Stimulated activated memory B cell treated with anti-CD40 and anti-IgM and Interleukin-4, amounts not matched to agents 10 μg/mL and 1 μg/mL and 100 μg/mL, for 72 hours (primary cell): ENCODE results near the gene MSX2.
A peak's percentile ranks its signal among the peaks of the same experiment; 100 is the strongest.

Source experiments
- ATAC-seq: fragments of 150-1000 bp; cut with Tn5 transposase; 2 replicates; pipeline ENCODE4 v1.10.0; 2021
- H3K27ac Mint-ChIP-seq: one replicate; pipeline ENCODE4 v1.8.0; 2022; ENCODE audit warnings: mild to moderate bottlenecking, mixed read lengths
- H3K27me3 Mint-ChIP-seq: one replicate; pipeline ENCODE4 v1.8.0; 2022; ENCODE audit warnings: mixed read lengths
- H3K36me3 Mint-ChIP-seq: one replicate; pipeline ENCODE4 v1.8.0; 2022; ENCODE audit warnings: mixed read lengths
- H3K4me1 Mint-ChIP-seq: one replicate; pipeline ENCODE4 v1.8.0; 2022; ENCODE audit warnings: mixed read lengths
- H3K4me3 Mint-ChIP-seq: one replicate; pipeline ENCODE4 v1.8.0; 2022; ENCODE audit warnings: mild to moderate bottlenecking, moderate library complexity, mixed read lengths
- H3K9me3 Mint-ChIP-seq: one replicate; pipeline ENCODE4 v1.8.0; 2022; ENCODE audit warnings: mixed read lengths

Gene MSX2

DNA sequence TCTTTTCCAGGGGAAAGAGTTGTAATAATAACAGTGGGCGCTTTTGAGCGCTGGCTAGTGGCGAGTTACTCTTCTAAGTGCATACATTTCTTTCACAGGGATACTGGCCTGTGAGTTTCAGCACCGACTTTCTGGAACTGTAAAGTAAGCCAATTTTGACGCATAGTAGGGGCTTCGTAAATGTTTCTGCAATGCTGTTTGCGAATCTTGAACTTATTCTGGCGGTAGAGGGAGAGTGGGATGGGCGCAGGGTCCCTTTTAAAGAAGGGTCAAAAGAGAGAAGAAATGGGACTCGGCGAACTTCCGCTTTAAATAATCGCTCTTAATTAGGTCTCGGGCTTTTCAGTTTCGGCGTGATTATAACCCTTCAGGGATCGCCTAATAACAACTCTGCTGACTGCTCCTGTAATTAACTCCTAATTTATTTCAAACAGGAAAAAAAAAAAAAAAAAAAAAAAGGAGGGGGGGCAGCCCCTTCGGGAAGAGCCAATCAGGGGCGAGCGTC, 351 bp upstream of the MSX2 start:
- no peak overlapping the region for H3K27ac Mint-ChIP-seq
- no peak for ATAC-seq
- peaks cover 6% of the 10 kb centered on the region for H3K4me1 Mint-ChIP-seq
- H3K9me3 Mint-ChIP-seq: no peaks in the 10 kb centered on the region
- peak overlapping the region; percentile 29 for H3K4me3 Mint-ChIP-seq
- H3K27me3 Mint-ChIP-seq: peaks cover 92% of the 10 kb centered on the region
- H3K36me3 Mint-ChIP-seq: no peaks in the 10 kb centered on the region

DNA sequence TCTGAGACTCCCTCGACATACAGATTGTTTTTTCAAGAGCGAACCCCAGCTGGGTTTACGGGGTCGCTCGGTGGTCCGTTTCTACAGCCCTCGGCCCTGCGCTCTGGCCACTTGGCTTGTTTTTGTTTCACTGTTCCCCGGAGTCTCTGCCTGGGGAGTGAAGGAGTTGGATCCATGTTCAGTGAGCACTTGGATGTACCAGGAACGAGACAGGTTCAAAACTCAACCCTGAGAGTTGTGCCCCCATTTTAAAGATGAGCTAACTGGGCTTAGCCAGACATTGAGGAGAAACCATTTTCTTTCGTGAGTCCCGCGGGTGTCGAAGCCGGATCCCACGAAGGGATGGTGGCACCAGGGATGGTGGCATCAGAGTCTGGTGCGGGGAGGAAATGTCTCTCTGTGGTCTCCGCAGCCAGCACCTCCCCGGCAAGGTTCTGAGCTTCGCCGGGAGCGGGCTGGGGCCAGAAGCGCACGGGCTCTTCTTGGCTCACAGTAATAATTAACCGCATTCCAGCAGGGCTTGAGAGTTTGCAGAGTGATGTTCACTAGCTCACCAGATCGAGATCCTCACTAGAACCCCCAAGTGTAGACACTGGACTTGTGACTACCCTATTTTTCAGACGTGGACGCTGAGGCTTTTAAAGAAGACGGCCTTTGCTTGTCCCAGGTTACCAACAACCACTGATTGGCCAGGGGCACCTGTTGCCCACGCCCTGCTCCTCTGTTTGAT, 1.0 kb downstream of the MSX2 start:
- H3K9me3 Mint-ChIP-seq: no peaks in the 10 kb centered on the region
- no peak overlapping the region for H3K4me3 Mint-ChIP-seq
- H3K4me1 Mint-ChIP-seq: peaks cover 6% of the 10 kb centered on the region
- no peaks in the 10 kb centered on the region for H3K36me3 Mint-ChIP-seq
- ATAC-seq: no peak
- H3K27me3 Mint-ChIP-seq: peaks cover 87% of the 10 kb centered on the region
- H3K27ac Mint-ChIP-seq: no peak overlapping the region

DNA sequence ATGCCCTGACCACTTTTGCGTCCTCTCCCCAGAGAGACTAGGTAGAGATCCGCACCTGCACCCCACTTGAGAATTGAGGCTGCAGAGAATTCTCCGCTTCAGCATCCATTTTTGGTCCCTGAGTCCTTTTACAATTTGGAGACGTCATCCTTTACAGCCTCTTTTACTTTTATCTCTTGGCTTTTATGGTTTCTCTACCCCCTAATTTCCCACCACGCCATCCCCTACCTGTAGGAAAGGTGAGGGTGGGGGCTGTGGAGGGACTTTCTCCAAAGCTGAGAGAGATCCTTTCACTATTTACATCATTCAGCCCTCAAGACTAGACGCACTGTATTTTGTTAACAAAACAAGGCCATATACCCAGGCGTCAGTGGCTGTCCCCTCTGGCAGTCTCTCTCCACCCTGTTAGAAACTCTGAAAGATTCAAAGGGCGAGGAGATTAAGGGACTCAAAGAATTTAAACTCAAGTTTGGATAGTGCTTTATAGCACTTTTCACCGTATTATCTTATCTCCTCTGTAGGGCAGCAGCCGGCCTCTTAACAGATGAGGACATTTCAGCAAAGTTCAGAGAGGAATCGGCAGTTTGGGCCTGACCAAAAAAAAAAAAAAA, 1.7 kb downstream of the MSX2 start:
- peaks cover 84% of the 10 kb centered on the region for H3K27me3 Mint-ChIP-seq

DNA sequence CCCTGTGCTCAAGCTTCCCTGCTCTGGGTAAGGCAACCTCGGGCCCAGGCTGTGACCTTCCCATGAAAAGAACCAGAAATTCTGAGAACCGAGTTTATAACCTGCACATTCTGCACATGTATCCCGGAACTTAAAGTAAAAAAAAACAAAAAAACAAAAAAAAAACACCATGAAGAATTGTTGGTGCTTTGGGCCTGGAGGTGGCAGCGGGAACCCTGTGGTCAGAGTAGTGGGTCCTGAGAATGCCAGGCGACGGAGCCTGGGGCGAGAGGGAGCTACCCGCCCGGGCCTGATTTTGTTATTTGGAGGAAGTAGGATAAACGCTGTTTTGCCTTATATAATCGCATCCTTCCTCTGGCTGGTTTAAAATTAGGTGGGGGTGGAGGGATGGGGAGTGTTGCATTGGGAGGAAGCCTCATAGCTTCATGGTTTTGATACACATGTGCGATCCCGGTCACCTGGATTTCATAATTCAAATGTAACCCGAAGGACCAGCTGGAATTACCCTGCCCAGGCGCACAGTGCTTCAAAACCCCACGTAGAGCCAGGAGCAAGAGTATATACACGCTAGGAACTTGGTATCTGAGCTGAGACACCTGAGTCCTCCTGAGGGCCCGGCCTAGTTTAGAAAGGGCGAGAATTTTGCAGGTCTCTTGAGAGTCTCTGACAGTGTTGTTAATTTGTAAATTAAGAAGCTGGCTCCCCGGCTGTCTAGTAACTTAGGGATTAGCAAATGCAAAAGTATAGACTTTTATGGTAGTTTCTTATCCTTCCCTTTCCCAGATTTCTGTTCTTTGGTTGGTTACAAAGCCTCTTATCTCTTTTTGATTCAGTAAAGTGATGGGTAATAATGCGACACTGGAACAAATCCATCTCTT, 2.8 kb downstream of the MSX2 start:
- no peak overlapping the region for H3K27ac Mint-ChIP-seq
- peaks cover 6% of the 10 kb centered on the region for H3K4me1 Mint-ChIP-seq
- no peak overlapping the region for H3K4me3 Mint-ChIP-seq
- H3K27me3 Mint-ChIP-seq: peaks cover 77% of the 10 kb centered on the region
- no peak for ATAC-seq
- H3K9me3 Mint-ChIP-seq: no peaks in the 10 kb centered on the region
- no peaks in the 10 kb centered on the region for H3K36me3 Mint-ChIP-seq

More for the DNA sequence above, 1.7 kb downstream of the MSX2 start:
- Mint-ChIP-seq H3K36me3 (no peaks in the 10 kb centered on the region), H3K27ac (no peak overlapping the region), H3K9me3 (no peaks in the 10 kb centered on the region), H3K4me1 (peaks cover 6% of the 10 kb centered on the region), H3K4me3 (no peak overlapping the region)
- ATAC-seq: no peak

GRCh38 chr5:174727794-174728680, 3.7 kb downstream of the MSX2 start:
- ATAC-seq: no peak
- H3K9me3 Mint-ChIP-seq: no peaks in the 10 kb centered on the region
- H3K27ac Mint-ChIP-seq: no peak overlapping the region
- peaks cover 75% of the 10 kb centered on the region for H3K27me3 Mint-ChIP-seq
- H3K4me3 Mint-ChIP-seq: no peak overlapping the region
- peaks cover 6% of the 10 kb centered on the region for H3K4me1 Mint-ChIP-seq
- H3K36me3 Mint-ChIP-seq: no peaks in the 10 kb centered on the region

GRCh38 chr5:174729075-174729680, 4.8 kb downstream of the MSX2 start:
- Mint-ChIP-seq H3K4me1 (peaks cover under 1% of the 10 kb centered on the region), H3K36me3 (no peaks in the 10 kb centered on the region)

GRCh38 chr5:174731214-174732035, 7.0 kb downstream of the MSX2 start:
- H3K4me3 Mint-ChIP-seq: no peak overlapping the region
- ATAC-seq: no peak
- peaks cover 74% of the 10 kb centered on the region for H3K27me3 Mint-ChIP-seq
- H3K36me3 Mint-ChIP-seq: no peaks in the 10 kb centered on the region
- no peak overlapping the region for H3K27ac Mint-ChIP-seq
- H3K9me3 Mint-ChIP-seq: peaks cover 5% of the 10 kb centered on the region
- no peaks in the 10 kb centered on the region for H3K4me1 Mint-ChIP-seq

More at GRCh38 chr5:174729075-174729680, 4.8 kb downstream of the MSX2 start:
- peaks cover 72% of the 10 kb centered on the region for H3K27me3 Mint-ChIP-seq
- no peak for ATAC-seq
- H3K4me3 Mint-ChIP-seq: no peak overlapping the region
- no peak overlapping the region for H3K27ac Mint-ChIP-seq
- no peaks in the 10 kb centered on the region for H3K9me3 Mint-ChIP-seq

DNA sequence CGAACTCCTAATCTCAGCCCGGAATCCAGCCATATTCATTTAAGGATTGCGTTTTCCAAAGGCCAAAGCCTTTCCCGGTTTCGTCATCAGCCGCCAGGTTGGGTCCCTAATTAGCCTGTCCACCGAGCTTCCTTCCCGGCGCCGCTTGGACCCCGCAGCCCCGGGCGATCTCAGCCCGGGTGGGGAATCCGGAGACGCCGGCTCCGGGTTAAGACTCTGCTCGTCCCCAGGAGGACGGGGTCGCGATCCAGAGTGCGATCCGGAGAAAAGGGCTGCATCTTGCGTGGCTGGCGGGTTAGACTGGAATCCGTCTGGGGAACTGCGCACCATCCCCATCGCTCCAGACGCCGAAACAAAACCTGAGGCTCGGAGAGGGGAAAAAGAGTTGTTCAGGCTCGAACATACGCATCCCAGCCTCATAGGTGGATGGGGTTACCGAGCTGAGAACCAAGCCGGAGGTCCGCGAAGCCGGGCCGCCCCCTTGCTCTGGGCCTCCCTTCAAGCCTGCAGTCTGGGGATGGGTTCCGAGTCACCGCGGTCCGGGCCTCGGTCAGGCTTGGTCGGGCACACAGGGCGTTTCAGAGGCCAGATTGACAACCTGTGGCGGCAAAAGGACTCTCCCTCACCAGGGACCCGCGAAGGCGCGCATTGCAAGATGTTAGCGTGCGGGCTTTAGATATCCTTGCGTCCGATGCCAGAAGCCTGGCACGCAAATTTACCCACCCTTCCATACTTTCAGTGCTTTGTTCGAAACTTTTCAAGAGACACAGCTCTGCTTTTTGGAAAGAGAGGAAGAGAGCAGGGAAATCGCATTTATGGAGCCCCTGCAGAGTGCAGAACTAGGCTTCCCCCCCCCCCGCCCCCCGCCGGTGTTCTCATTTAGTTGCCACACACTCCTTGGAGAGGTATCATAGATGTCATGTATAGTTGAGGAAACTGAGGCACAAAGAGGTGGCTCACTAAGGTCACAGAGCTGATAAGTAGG, 7.9 kb downstream of the MSX2 start:
- no peak overlapping the region for H3K27ac Mint-ChIP-seq
- no peak overlapping the region for H3K4me3 Mint-ChIP-seq
- H3K36me3 Mint-ChIP-seq: no peaks in the 10 kb centered on the region
- H3K9me3 Mint-ChIP-seq: peaks cover 5% of the 10 kb centered on the region
- no peaks in the 10 kb centered on the region for H3K4me1 Mint-ChIP-seq
- H3K27me3 Mint-ChIP-seq: peaks cover 74% of the 10 kb centered on the region
- no peak for ATAC-seq

DNA sequence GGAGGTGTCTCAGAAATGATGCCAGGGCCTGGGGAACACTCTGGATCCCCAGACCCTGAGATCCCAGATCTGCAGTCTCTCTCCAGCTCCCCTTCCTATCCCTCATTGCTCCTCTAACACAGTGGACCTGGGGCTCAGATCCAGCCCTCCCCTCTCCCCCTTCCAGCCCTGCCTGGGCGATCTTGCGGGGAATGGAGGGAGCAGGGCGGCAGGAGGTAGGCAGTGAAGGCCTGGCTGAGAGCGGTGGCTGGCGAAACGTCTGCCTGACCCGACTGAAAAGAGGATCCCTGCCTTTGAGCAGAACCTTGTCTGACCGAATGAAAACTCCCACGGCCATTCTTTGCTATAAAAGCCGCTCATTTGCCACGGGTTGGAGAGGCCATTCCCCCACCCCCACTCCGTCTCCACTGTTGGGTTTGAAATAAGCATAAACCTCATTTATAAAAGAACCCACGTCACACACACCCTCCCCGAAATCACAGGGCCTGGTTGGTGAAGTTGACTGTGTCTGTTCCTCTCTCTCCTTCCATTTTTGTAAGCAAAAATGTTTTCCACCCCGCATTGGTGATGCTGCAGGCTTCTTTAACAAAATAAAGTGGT, 8.8 kb downstream of the MSX2 start:
- Mint-ChIP-seq H3K4me3 (no peak overlapping the region), H3K27me3 (peaks cover 69% of the 10 kb centered on the region), H3K4me1 (no peaks in the 10 kb centered on the region), H3K27ac (no peak overlapping the region), H3K36me3 (no peaks in the 10 kb centered on the region), H3K9me3 (peaks cover 5% of the 10 kb centered on the region)
- ATAC-seq: no peak

DNA sequence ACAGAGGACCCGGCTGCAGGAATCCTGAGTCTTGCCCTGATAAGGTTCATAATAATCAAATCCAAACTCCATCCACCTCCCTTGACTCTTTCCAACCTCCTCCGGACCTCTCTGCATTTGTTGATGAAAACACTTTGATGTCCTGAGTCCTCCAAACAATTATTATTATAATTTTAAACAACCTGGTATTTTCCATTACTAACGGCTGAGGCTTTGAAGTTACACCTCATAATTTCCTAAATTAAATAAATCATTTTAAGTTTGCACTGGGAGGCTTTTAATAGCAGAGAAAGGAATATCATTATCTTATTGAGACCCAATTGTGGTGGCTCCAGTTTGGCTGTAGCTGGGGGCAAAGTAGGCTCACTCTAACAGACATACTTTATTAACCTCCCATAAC, 9.5 kb downstream of the MSX2 start:
- H3K4me3 Mint-ChIP-seq: no peak overlapping the region
- H3K27me3 Mint-ChIP-seq: peaks cover 63% of the 10 kb centered on the region
- H3K36me3 Mint-ChIP-seq: no peaks in the 10 kb centered on the region
- no peaks in the 10 kb centered on the region for H3K4me1 Mint-ChIP-seq
- ATAC-seq: no peak
- H3K9me3 Mint-ChIP-seq: peaks cover 5% of the 10 kb centered on the region
- H3K27ac Mint-ChIP-seq: no peak overlapping the region

- Mint-ChIP-seq H3K4me3 (no peak overlapping the region), H3K9me3 (peaks cover 5% of the 10 kb centered on the region), H3K27me3 (peaks cover 53% of the 10 kb centered on the region), H3K4me1 (no peaks in the 10 kb centered on the region), H3K27ac (no peak overlapping the region), H3K36me3 (no peaks in the 10 kb centered on the region)
- no peak for ATAC-seq
These were observed 10.5 kb downstream of the MSX2 start for GRCh38 chr5:174734571-174735497.
